GM18867 (cell line): Measurements from ENCODE around the gene GNB4.

Experiments used
- ATAC-seq: cut with Tn5 transposase; IDR thresholded peaks from one replicate; pipeline ENCODE4 v1.9.1; 2021; ENCODE audit warnings: mild to moderate bottlenecking, moderate library complexity; ENCODE audit not compliant: unreplicated experiment

The GNB4 gene

GRCh38 chr3:179451265-179452175 lies at the start of gene GNB4:
TSS of gene GNB4 (minus strand) at chr3:179451470. CDS start at chr3:179426200, 25,270 bp downstream.
- ATAC-seq, result peak; percentile 82

- no peak for ATAC-seq
Measured at GRCh38 chr3:179495483-179495882, 44.2 kb upstream of the GNB4 start.

- ATAC-seq, result no peak
Measured at GRCh38 chr3:179493260-179493659, 42.0 kb upstream of the GNB4 start.

- ATAC-seq, result no peak
Measured at GRCh38 chr3:179488213-179488612, 36.9 kb upstream of the GNB4 start.

- no peak for ATAC-seq
Measured at GRCh38 chr3:179486806-179487205, 35.5 kb upstream of the GNB4 start.

GRCh38 chr3:179482857-179483256 lies 31.6 kb upstream of the GNB4 start:
- ATAC-seq, result no peak

GRCh38 chr3:179476215-179476614 lies 24.9 kb upstream of the GNB4 start:
- ATAC-seq, result no peak

GRCh38 chr3:179474480-179474879 lies 23.2 kb upstream of the GNB4 start:
- ATAC-seq, result no peak

DNA sequence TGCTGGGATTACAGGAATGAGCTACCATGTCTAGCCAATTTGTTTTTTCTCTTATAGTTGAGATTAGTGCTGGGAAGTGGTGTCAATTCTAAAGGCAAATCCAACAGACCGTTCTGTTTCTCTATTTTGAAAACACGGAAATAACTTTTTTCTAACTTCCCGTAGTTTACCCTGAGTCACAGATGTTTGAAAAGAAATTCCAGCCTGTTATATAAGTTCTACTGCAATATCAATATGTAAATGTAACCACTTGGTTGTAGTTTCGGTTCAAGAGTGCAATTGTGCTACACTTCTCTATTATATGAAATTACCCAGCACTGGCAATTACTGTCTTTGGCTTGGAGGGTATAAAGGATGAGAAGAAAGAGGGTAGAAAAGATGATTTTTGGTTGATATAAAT lies 22.3 kb upstream of the GNB4 start:
- ATAC-seq, result peak; percentile 48

DNA sequence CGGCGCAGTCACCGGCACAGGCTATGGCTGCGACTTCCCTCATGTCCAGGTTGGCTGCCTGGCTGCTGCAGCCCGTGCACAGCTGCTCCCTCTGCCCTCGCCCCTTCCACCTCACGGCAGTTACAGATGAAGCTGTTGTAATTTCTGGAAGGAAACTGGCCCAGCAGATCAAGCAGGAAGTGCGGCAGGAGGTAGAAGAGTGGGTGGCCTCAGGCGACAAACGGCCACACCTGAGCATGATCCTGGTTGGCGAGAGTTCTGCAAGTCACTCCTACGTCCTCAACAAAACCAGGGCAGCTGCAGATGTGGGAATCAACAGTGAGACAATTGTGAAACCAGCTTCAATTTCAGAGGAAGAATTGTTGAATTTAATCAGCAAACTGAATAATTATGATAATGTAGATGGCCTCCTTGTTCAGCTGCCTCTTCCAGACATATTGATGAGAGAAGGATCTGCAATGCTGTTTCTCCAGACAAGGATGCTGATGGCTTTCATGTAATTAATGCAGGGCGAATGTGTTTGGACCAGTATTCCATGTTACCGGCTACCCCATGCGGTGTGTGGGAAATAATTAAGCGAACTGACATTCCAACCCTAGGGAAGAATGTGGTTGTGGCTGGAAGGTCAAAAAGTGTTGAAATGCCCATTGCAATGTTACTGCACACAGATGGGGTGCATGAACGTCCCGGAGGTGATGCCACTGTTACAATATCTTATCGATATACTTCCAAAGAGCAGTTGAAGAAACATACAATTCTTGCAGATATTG lies 13.2 kb upstream of the GNB4 start:
- ATAC-seq, result no peak

DNA sequence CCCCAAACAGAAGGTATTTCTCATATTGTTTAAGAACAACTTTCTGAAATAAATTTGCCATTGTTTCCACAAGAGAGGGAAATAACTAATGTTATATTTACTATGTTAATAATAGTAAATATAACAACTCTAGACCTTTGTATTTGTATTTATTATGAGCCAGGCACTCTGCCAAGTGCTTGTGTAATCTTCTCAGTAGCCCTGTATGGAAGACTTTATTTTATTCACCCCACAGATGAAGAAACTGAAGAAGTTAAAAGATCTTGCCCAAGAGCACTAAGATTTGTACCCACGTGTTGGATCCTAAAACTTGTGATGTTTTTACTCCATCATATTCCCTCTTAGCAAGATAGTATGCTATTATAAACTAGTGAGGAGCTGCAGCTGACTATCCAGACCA lies 12.0 kb upstream of the GNB4 start:
- ATAC-seq, result no peak

GRCh38 chr3:179460260-179460659 lies 9.0 kb upstream of the GNB4 start:
- ATAC-seq, result no peak

DNA sequence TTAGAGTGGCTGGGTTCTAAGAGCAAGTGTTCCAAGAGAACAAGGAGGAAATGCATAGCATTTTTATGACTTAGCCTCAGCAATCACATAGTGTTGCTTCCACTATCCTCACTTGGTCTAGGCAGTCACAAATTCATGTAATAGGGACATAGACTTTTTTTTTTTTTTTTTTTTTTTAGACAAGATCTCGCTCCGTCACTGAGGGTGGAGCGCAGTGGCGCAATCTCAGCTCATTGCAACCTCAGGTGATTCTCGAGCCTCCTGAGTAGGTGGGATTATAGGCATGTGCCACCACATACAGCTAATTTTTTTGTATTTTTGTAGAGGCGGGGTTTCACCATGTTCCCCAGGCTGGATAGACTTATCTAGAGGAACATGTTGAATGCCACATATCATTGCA lies 4.7 kb upstream of the GNB4 start:
- ATAC-seq, result no peak

DNA sequence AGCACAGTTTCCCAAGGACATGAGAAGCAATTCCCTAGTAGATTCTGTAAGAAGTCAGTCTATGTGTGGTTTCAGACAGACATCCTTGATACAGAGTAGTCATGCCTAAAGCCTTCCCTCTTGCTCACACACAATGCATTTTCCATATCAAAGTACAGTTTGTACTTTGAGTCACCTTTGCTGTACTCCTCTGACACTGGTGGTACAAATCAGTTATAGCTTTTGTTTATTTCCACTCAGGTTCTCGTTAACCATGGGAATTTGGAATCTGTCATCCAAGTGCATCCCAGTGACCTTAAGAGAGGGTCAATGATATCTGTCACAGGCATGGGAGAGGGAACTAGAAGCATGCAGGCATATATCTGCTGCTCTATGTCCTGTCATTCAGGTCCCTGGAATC lies 3.6 kb upstream of the GNB4 start:
- ATAC-seq, result no peak

- no peak for ATAC-seq
Measured at GRCh38 chr3:179453967-179454366, 2.7 kb upstream of the GNB4 start.

GRCh38 chr3:179452872-179453271 lies 1.6 kb upstream of the GNB4 start:
- ATAC-seq, result no peak

GRCh38 chr3:179452176-179452564 lies 900 bp upstream of the GNB4 start:
- ATAC-seq, result no peak

- peak; percentile 25 for ATAC-seq
Measured at GRCh38 chr3:179450901-179451264, 387 bp downstream of the GNB4 start.

GRCh38 chr3:179450261-179450701 lies 989 bp downstream of the GNB4 start:
- no peak for ATAC-seq

DNA sequence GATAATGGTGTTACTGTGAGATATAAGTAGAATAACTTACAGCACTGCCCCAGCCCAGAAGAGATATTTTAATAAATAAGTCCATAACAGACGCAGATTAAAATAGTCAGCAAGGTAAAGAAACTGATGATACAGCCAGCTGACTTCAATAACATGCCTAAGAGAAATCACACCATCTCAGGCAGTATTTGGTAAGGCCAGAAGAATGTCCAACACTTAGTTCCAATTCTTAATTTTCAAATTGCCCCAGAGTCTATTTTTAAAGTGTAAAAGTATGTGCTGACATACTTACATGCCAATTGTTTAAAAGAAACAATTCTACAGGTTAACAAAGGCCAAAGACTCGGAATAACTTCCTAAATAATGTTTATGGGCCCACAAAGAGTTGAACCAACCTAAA lies 1.6 kb downstream of the GNB4 start:
- no peak for ATAC-seq

DNA sequence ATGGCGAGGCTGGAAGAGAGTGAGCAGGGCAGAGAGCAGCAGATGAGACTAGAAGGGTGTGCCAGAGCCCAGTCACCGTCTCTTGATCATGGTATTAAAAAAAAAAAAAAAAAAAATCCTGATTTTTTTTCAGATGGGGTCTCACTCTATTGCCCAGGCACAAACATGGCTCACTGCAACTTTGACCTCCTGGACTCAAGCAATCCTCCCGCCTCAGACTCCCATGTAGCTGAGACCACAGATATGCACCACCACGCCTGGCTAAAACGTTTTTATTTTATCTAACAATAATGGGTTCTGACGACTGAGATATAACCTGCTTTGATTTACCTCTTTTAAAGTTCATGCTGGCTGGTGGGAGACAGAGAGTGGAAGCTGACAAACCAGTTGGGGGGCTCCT lies 4.0 kb downstream of the GNB4 start:
- no peak for ATAC-seq

- no peak for ATAC-seq
Measured at GRCh38 chr3:179446501-179446900, 4.8 kb downstream of the GNB4 start.
